GM12801 (cell line): ENCODE data around the gene PDGFRB.

Experiments
- TF ChIP-seq, protein P1 (sequence below): IDR thresholded peaks from one replicate; pipeline ENCODE4 v1.5.1; 2011; ENCODE audit warnings: control low read depth; ENCODE audit not compliant: insufficient read length; ENCODE audit errors: extremely low read depth

PDGFRB gene

DNA sequence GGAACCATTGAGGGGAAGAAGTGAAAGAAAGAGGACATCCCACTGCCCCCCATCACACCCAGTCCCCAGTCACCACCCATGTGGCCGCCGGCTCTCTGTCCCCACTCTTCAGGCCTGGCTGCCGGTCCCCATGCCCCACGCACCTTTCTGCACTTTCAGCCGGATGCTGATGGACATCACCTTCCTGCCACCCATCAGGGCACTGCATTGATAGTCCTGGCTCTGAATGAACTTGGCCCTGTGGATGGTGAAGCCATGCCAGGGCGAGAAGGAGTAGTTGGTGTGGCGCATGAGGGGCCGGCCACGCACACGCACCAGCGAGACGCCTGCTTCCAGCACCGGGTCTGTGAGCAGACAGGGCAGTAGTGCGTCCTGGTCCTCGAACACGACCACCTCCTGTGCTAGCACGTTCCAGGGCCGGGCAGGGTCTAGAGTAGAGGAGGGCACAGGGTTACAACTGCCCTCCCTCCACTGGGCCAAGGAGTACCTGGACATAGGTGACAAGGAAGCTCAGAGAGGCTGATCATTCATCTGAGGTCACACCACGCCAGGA lies 75.7 kb downstream of the PDGFRB start:
- TF ChIP-seq, protein P1, sequence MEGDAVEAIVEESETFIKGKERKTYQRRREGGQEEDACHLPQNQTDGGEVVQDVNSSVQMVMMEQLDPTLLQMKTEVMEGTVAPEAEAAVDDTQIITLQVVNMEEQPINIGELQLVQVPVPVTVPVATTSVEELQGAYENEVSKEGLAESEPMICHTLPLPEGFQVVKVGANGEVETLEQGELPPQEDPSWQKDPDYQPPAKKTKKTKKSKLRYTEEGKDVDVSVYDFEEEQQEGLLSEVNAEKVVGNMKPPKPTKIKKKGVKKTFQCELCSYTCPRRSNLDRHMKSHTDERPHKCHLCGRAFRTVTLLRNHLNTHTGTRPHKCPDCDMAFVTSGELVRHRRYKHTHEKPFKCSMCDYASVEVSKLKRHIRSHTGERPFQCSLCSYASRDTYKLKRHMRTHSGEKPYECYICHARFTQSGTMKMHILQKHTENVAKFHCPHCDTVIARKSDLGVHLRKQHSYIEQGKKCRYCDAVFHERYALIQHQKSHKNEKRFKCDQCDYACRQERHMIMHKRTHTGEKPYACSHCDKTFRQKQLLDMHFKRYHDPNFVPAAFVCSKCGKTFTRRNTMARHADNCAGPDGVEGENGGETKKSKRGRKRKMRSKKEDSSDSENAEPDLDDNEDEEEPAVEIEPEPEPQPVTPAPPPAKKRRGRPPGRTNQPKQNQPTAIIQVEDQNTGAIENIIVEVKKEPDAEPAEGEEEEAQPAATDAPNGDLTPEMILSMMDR = no peak

DNA sequence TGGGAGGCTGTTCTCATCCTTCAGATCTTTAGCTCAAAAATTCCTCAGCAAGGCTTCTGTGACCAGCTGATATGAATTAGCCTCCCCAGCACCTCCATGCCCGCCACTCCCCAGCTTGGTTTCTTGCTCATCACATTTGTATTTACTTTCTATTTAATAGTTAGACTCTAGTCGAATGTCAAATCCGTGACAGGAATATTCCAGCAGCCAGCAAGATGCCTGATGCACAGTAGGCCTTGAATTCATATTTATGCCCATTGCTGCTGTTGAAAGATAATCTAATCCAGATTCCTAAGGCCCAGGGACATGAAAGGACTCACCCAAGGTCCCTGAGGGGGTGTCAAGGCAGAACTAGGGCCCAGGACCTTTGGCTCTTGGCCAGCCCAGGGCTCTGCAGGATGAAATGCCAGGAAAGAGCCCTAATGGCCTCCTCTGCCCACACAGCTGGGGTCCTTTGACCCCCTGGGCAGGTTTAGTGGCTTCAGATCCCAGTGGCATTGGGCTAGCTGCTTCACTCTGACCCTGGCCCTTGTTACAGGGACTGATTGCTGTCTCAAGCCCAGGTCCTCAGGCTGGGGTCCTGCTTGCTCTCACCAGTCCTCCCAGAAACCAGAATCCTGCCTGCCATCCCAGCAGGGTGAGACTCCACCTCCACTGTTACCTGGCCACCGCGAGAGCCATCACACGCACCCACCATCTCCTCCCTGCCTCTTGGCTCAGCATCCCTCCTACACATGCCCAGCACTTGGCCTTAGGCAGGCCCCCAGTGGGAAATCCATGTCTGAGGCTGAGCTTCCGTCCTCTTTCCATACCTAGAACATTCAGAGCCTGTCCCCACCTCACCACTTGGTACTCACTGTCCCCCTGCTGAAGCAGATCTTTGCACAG lies 76.6 kb downstream of the PDGFRB start:
- TF ChIP-seq, protein P1 = no peak

DNA sequence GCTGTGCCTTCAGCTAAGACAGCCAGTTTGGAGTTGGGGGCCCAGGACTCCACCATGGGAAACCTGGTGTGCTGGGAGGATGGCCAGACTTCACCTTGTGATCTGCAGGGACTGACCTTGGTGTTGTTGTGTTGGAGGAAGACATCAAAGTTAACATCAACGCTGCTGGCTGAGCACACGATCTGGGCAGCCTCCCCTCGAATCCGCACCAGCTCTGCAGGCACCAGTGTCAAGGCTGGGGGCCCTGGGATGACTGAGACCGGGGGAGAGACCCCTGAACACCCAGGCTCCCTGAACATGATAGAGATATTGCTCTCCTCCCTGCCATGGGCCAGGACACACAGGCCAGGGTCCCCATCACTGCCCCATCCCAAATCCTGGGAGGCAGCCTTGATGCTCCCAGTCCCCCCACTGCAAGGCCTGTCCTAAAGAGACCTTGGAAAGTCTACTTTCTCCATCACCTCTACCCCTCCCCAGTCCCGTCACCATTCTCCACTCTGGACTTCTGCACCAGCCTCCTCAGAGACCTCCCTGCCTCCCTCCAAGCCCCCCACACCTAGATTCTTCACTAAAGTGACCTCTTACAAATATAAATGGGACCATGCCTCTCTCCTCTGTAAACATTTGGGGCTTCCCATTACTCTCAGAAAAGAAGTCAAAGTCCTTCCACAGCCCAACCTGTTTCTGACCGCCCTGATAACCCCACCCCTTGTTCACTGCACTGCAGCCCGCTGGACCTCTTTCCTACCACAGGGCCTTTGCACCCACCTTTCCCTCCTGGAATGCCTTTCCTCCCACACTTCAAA lies 77.4 kb downstream of the PDGFRB start:
- TF ChIP-seq, protein P1 = no peak

DNA sequence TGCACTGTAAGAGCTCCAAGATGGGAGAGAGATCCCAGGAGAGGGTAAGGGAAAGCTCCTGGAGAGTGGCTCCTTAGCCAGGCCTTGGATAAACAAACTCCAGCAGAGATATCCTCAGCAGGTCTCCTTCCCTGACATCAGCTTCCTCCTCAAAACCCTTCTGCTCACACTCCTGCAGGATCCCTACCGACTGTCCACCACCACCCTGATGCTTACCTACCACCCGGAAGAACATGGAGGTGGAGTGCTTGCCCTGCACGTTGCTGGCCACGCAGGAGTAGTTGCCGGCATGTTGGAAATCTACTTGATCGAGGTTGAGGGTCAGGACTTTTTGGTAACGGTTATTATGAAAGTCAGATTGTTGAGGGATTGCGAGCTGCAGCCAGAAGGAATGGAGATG lies 78.6 kb downstream of the PDGFRB start:
- TF ChIP-seq, protein P1 = no peak

DNA sequence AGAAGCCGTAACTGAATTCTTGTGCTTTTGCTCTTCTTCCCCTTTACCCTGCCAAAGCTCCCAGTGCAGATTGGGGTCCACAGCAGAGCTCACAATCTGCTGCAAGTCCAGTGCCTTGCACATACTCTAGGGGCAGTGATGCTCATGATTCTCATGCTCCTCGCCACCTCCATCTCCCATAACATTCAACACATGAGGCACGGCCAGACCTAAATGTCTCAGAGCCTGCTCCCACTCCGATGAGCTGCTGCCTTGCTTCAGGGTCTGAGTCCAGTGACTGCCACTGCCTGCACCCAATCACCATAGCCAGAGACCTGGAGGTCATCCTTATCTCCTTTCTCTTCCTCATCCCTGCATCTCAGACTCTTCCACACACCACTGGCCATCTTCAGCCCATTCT lies 79.8 kb downstream of the PDGFRB start:
- TF ChIP-seq, protein P1 = no peak

DNA sequence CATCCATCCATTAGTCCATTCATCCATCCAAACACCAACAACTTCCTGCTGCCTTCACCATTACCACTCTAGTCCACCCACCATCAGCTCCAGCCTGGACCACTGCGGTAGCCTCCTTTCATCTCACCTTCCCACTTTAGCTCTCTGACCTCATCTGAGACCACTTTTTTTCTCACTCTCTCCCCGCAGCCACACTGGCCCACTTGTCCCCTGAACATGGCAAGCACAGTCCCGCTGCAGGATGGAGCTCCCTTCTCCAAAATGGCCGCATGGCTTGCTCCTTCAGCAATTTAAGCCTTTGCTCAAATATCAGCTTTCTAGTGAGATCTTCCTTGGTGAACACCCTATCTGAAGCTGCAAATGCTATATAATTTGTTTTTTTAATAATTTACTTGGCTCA lies 80.4 kb downstream of the PDGFRB start:
- TF ChIP-seq, protein P1 = no peak

DNA sequence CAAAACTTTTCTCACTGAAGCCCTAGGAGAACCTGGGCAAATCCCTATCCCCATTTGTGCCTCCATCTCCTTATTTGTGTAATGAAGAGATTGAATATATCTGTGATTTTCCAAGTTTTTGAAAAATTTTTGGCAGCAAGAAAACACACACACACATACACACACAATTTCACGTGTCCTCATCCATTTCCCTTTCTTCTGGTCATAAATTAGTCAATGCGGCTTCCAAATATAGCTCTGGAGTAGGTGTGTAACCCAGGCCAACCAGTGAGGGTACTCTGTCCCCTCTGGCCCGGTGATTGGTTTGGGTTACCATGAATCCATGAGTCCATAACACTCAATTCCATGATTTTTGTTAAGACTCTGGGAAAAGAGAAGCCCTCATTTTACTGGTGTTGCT lies 82.0 kb downstream of the PDGFRB start:
- TF ChIP-seq, protein P1 = no peak
